ENCODE measurements around the gene GLCCI1.

The GLCCI1 gene

DNA sequence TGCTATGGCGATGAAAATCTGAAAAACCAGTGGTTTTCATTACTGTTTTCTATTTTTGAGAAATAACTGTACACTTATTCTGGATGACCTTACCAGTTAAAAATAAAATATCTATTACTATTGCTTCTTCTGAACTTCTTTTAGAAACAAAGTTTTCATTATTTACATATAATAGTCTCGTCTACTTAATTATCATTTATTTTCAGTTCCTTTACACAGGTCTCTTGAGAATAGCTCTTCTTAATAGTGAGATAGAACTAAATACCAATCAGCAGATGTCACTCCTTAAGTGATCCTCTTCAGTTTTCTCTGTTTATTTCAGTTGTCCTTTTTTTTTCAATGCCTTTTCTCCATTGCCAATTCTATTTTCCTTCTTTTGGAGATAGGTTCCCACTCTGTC, 4.3 kb upstream of the GLCCI1 start:
- DNase-seq: no peak

DNA sequence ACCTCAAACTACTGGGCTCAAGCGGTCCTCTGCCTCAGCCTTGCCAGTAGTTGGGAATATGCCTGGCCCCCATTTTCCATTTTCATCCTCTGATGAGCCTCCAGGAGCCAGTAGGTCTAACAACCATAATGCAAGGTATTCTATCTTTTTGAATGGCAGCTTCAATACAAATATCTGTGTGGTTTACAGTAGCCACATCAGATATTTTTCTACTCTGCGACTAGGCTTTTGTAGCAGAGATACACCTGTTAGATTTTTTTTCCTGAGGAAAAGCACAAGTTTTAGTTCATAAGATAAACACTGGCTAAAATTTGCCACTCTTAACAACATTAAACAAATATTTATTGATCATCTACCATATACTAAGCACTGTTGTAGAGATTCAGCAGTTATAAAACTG, 3.9 kb upstream of the GLCCI1 start:
- DNase-seq: peak in 1 of 6 experiments; percentile 11

DNA sequence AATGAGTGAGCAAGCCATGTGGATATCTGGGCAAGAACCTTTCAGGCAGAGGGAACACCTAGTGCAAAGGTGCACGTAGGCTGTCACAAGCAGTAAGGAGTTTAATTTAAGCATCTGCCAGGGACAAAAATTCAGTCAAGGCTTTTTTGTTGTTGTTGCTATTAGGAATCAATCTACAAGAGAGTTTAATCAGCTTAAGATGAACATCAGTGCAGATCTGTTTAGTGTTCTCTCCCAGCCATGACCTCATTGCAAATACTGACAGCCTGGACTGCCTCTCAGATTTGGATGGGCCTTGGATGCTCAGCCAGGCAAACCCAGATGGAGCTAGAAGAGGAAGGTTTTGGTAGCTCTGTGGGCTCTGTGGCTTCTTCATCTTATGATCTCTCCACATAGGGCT, 3.3 kb upstream of the GLCCI1 start:
- no peak for DNase-seq

DNA sequence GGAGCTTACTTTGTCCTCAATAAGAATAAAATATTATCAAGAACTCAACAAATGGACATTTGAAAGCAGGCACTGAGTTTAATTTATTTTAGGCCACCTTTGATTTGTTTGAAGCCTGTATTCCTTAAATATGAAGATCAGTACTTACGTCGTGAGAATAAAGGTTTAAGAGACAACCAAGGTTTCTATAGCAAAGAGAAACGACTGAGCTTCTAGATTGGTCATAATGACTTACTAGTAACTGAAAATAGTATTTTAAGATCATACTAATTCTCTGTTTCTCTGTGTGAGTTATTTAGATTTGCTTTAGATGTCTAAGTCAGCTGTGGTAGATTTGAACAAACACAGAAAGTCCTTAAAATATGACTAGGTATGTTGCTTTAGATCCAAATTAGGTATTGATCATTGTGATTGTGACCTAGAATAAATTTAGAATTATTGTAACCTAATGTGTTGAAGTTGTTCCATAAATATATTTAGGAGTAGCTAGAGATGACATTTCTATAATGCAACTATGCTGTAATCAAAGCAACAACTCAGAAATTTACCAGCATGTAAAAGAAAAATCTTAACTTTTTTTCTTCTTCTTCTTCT, 2.4 kb upstream of the GLCCI1 start:
- no peak for DNase-seq

DNA sequence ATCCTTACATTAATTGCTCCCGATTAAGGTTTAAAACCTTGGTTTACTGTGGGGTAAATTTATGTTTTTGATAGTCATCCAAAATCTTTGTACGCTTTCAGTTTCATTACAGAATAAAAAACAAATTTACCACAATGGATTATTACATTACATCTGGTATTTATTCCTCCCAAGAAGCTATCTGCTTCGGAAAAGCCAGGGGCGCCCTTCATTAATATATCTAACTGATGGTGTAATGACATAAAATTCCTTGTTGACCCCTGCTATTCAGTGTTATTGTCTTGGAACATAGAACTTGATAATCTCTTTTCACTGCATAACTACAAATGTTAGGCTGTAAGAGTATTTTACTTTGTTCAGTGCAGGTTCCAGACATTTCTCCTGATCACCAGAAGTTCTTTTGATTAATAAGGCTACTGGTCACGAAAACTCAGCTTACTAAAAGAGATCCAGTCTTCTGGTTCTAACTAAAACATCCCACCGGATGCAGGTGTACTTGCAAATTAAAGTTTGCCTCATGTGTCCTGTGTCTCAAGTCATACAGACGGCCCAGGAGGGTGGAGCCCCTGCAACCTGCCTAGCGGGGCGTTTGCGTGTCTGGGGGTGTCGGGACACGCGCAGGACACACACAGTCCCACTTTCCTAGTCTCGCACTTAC, 581 bp upstream of the GLCCI1 start:
- peak in 1 of 6 experiments; percentile 47 for DNase-seq

DNA sequence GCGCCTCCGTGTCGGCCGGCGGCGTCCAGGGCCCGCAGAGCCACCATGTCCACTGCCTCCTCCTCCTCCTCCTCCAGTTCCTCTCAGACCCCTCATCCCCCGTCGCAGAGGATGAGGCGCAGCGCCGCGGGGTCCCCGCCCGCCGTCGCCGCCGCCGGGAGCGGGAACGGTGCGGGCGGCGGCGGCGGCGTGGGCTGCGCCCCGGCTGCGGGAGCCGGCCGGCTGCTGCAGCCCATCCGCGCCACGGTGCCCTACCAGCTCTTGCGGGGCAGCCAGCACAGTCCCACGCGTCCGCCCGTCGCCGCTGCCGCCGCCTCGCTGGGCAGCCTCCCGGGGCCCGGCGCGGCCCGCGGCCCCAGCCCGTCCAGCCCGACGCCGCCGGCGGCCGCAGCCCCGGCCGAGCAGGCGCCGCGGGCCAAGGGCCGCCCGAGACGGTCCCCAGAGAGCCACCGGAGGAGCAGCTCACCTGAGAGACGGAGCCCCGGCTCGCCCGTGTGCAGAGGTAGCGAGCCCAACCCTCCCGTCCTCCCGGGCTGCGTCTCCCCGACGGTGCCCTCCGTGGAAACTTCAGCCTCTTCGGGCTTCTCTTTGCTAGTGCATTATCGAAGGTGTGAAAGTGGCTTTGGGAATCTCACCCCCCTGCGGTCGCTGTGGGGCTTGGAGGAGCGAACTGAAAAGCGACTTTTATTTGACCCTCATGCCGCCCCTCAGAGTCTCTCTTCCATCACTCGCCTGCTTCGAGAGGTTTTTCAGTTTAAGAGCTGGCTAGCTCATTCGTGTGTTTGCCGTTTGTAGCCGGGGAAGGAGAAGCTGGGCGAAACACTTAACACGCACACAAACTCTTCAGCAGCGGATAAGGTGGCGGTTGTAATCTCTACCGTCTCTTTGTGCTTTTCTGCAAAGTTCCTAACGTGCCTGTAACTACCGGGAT, 975 bp downstream of the GLCCI1 start:
- peak; percentile 23 to 70 (median 50) for DNase-seq

DNA sequence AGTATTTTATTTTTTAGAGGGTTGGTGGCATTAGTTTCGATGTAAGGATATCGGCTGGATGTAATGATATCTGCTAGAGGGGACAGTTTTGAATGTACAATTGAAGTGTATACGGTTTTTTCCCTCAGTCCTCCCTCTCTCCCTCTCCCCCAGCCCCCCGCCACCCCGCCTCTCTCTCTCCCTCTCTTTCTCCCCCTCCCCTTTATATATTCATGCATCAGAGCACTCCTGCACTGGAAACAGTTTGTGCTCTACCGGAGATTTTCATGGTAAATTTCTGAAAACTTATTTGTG, 1.6 kb downstream of the GLCCI1 start:
- no peak for DNase-seq

DNA sequence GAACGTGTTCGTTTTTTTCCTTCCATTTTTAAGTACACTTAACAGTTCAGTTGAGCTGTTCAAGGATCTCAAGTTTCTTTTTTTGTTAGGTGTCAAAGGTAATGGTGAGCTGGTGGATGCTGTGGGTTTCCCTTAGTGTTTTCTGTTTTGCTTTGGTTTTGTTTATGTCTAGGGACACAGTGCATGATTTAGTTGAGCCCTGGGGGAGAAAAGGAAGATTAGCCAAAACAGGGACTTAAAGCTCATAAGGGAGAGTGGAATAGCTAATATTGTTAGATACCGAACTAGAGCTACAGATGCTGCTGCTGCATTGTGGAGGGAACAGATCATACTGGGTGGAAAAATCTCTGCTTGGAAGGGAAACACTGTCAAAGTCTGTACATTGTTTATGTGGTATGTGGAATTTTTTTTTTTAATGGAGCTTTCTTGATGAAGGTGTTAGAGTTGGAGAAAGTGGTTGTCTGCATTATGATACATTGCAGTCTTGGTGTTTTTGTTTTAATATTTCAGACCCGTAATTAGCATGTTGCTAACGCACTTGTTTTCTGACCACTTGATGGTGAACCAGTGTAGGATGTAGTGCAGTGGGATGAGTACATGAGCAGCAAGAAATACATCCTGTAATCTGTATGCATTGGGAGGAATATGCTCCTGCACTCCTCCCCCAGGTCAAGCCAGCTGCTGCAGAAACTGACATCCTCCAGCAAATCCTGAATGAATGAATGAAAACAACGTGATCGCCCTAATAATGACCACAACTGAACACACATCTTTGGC, 2.1 kb downstream of the GLCCI1 start:
- peak in 2 of 6 experiments; percentile 12 to 23 for DNase-seq

DNA sequence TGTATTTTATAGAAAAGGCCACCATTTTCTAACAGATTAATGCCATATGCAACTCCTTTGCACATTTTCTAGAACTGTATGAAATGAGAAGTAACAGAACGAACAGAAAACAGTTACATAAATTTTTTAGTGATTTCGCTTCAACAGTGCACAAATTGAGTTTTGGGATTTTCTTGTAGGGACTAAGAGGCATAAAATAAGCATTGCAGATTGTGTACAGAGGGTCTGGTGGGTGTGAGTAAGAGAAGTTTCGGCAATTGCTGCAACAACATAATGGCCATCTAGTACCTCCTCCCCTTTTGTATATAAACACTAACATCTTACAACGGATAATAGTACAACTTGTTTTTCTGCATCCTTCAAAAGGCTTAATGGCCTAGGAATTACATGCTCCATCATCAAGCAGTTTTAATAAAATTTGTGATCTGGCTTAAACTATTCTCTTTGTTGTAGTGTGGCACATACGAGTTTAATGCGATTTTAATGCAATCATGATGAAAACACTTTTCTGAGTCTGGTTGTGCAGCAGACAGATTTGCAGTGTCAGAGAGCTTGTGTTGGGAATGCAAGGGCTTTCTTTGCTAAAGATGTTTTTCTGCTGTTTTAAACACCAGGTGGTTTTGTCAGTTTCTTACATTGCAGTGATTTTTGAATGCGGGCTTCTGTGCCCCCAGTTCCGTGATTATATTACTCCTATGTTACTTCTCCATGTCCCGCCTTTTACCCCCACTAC, 2.9 kb downstream of the GLCCI1 start:
- DNase-seq: no peak

DNA sequence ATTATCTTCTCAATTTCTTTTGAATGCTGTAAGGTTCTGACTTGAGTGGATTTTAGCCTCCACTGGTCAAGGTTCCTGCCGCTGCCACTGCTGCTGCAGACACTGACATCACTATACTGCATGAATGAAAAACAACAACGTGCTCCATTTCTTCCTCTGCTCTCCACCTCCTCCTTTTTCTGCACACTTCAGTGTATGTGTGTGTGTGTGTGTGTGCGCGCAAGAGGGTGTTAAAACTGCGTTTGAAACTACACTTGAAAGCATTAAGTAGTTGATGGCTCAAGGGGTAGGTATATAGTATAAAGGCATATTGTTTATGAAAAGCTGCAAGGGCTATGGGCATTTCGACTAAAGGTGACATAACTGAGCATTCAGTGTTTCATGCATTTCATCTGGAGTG, 3.5 kb downstream of the GLCCI1 start:
- peak in 2 of 6 experiments; percentile 7 to 8 for DNase-seq

DNA sequence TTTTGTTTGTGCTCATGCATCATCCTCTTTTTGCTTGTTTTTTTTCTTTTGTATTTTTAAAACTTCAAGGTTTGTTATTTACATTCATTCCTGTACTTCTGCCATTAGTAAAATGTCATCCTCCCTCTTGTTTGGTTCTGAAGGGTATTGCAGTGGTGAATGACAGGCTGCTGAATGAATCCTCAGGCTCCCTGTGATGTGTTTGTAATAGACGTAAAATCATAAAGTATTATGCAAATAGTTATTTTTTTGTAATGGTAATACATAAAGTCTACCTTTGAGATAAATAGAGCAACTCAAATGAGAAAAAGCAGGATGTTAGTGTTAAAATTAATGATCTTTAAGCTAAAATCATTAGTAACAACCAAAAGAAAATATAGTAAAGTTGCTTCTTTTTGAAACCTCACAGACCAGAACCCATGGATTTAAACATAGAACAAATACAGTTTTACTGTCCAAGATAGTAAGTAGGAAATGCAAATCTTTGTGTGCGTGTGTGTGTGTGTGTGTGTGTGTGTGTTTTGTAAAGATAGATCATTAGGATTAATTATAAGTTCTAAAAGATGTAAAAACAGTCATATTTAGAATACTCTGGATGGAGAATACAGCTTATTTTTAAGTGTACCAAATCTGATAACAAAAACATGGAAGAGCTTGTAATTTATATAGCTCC, 4.5 kb downstream of the GLCCI1 start:
- DNase-seq: no peak

DNA sequence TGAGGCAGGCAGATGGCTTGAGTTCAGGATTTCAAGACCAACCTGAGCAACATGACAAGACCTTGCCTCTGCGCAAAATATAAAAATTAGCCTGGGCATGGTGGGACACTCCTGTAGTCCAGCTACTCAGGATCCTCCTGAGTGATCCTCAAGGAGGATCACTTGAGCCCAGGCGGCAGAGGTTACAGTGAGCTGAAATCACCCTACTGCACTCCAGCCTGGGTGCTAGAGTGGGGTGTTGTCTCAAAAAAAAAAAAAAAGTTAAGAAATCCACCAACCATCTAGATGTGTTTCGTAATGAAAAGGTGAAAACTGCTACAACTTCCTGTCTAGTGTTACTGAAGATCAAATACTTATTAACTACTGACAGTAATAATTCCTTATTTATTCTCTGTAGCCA, 8.1 kb downstream of the GLCCI1 start:
- no peak for DNase-seq

DNA sequence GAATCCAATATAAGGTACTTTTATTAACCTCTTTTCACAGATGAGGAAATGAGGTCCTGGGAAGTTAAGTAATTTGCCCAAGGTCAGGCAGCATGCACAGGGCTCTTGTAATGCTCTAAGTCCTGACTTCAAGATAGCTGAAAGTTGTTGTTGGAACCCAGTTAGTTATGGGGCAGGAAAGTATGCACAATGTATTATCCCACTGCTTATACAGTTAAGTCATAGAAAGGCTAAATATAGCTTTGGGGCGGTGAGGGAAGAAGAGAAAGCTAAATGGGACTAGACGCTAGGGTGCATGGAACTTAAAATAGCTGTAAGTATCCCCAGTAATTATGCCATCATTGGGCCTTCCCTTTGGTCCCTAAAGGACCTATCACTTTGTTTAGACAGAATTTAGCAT, 9.2 kb downstream of the GLCCI1 start:
- no peak for DNase-seq

DNA sequence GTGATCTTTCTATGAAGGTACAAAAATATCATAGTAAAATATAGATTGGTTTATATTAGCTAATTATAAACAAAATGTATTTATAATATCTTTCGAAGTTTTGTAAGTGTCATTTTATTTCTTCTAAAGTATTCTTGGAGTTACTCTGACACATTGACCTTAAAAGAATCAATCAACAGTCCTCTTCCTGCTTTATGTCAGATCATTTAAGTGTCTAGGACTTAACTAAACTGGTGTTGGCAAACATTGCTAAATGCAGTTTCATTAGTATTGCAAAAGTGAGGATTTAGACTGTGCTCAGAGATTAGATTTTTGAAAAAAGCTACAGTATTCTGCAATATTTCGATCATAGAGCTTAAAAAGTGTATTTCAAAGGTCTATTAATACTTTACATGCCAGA, 10.3 kb downstream of the GLCCI1 start:
- no peak for DNase-seq

DNA sequence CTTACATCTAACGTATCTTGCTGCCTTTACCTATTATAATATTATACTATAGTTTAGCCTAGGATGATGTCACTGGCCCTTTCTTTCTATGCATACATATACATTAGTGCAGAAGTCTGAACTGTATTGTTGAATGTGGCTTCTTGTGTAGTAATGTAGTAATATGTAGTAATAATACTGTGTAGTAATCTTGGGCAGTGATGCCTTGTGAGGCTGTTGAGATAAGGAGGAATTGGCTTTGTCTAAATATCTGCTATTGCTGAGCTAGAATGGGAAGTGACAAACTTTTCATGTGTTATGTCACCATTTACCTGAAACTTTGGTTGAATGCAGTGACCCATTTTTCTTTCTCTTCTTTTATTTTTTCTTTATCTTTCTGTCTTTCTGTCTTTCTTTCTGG, 11.0 kb downstream of the GLCCI1 start:
- no peak for DNase-seq

DNA sequence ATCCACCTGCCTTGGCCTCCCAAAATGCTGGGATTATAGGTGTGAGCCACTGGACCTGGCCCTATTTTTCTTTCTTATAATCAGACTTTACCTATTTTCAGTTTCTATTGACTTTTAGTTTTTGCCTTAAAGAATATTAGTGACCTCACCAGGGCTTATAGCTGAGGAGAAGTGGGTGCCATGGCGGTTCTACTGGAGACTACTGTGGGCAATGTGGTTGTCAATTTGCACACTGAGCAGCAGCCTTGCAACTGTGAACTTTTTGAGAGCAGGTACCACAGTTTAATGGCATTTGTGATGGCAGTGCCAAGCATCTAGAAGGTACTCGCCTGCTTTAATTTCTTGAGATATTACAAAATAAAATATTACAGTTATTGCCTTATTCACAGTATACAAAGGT, 11.5 kb downstream of the GLCCI1 start:
- no peak for DNase-seq

DNA sequence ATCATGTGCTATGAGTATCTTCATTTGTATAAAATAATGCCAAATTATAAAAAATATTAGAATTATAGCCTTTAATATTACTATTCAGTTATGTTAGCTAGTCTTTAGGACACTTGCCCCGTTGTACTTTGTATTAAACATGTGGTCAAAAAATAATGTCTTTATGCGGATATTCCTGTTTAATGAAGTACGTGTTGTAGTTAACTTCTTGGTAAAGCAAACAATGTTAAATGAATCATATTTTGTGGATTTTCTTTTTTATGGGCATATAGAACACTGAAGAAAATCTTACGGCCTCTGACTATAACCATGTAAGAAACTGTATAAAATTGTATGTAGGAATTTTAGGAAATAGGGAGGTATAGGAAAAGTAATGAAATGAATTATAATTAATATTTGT, 14.3 kb downstream of the GLCCI1 start:
- DNase-seq: no peak

DNA sequence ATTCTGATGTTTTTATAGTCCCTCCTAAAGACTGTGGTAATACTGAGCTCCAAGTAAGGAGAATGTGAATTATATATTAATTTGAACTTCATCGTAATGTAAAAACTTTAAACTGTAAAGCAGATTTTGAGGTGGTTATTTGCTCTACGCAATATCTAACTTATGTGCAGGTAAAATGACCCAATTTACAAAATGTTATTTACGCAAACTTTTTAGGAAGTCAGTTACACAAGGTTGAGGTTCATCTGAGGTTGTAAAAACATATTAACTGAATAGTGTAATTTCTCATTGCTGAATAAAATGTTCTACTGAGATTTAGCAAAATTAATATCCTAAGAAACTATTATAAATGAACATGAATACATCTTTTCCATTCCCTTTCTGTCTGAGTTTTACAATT, 15.8 kb downstream of the GLCCI1 start:
- no peak for DNase-seq

DNA sequence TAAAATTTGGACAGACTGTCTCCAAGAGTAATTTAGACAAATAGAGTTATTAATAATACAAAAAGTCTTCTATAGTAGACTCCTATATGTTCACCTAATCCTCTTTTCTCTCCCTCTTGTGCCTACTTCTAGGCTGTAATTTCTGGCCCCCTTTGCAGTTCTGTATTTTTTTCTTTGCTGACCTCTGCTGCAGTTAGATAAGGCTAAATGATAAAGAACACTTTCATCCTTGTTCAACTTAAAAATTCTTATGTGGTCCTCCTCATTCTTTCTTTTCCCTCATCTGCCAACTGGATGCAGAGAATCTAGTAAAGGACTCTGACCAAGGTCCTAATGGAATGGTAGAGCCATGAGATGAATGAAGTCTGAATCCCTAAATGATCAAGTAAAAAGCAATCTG, 20.1 kb downstream of the GLCCI1 start:
- DNase-seq: no peak

DNA sequence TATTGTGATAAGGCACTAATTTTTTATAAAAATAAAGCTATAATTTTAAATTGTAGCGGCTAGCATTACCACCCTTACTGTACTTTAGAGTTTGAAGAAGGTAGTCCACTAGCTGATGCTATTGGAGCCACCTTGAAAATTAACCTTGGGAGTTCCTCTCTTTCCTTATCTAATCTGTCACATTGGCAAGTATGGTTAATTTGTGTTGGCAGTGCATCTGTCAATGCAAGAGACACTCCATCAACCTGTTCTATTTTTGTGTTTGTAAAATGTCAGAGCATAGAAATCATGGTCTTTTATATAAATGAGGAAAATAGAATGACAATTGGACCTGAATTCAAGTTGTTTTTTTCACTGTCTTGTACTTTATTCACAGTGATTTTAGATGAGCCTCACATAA, 20.5 kb downstream of the GLCCI1 start:
- no peak for DNase-seq

DNA sequence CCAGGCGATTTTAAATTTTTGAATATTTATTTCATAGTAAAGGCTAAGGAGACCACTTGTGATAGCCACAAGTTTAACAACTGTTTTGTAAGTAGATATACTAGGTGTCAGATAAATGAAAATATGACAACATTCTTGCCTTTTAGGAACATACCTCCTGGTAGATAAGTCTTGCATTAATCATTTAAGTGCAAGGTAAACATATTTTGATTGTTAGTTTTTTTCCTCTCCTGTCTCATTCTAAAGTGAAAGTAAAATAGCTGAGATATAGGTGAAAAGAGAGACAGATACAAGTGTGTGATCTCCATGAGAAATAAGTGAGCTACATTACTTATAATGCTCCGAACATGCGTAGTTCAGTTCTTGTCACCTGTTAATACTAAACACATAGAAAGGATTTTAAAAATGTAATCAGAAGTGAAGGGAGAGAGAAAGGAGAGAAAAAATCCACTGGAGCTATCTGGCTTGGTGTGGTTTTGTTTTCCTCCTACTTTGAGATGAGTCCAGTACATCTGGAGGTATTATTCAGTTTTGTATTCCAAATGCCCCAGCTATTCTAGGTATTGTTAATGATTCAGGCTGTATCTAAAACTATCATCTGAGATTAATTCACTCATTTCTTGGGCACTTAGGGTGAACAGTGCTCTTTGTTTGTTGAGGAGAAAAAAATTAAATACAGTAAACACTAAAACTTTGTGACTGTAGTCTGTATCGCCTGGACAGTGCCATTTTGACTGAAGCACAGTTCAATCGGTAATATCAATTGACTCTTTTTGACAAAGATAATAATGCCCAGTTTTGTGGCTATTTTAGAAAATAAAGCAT, 21.2 kb downstream of the GLCCI1 start:
- DNase-seq: peak in 1 of 6 experiments; percentile 33
